NT2/D1 (cell line): ENCODE measurements around the gene LIN28B.
"Not testable (repeated sequence)": the region's sequence is repeated elsewhere in the genome, so short reads cannot be mapped to it uniquely, and the experiment has no call there.

ENCODE experiments used
- DNase-seq: peaks from one replicate; pipeline ENCODE4 v3.0.0-alpha.2; 2011; ENCODE audit warnings: low read depth, low spot score
- H3K27me3 ChIP-seq: 2 replicates; pipeline ENCODE4 v1.6.0; 2011; ENCODE audit warnings: mild to moderate bottlenecking; ENCODE audit not compliant: insufficient read length, insufficient read depth
- H3K36me3 ChIP-seq: 2 replicates; pipeline ENCODE4 v1.6.1; 2011; ENCODE audit warnings: mild to moderate bottlenecking, low read length, mixed read lengths; ENCODE audit not compliant: insufficient read depth, insufficient read length
- H3K4me1 ChIP-seq: 2 replicates; pipeline ENCODE4 v1.5.1; 2011; ENCODE audit not compliant: insufficient read depth, insufficient read length
- H3K4me3 ChIP-seq: 2 replicates; pipeline ENCODE4 v1.5.1; 2011; ENCODE audit warnings: low read depth; ENCODE audit not compliant: insufficient read length
- H3K9ac ChIP-seq: 2 replicates; pipeline ENCODE4 v1.6.0; 2011; ENCODE audit warnings: low read depth; ENCODE audit not compliant: insufficient read length
- H3K9me3 ChIP-seq: 2 replicates; pipeline ENCODE4 v1.5.1; 2011; ENCODE audit warnings: mild to moderate bottlenecking, low read length; ENCODE audit not compliant: insufficient read depth
- SUZ12 ChIP-seq: IDR thresholded peaks from 2 replicates; pipeline ENCODE4 v1.6.1; 2011; ENCODE audit not compliant: insufficient read length, insufficient read depth; ENCODE audit errors: extremely low read depth
- YY1 ChIP-seq: IDR thresholded peaks from 2 replicates; pipeline ENCODE4 v1.6.1; 2011; ENCODE audit not compliant: insufficient read length, insufficient read depth
- ZNF274 ChIP-seq: IDR thresholded peaks from 2 replicates; pipeline ENCODE4 v1.6.1; 2011; ENCODE audit warnings: mild to moderate bottlenecking, low read depth, low read length

The LIN28B gene

GRCh38 chr6:104995989-104996617 is 39.2 kb downstream of the LIN28B start:
- Histone ChIP-seq H3K9ac (no peak overlapping the region), H3K4me3 (no peak overlapping the region), H3K4me1 (no peaks in the 10 kb centered on the region), H3K27me3 (no peaks in the 10 kb centered on the region), H3K9me3 (no peaks in the 10 kb centered on the region; the same call in 1 of the 2 replicates), H3K36me3 (peaks cover 6% of the 10 kb centered on the region)
- TF ChIP-seq ZNF274 (no peak), SUZ12 (no peak), YY1 (no peak)
- no peak for DNase-seq

GRCh38 chr6:105001063-105001462 is 44.2 kb downstream of the LIN28B start:
- TF ChIP-seq YY1 (no peak), ZNF274 (no peak)
- no peak for DNase-seq
- Histone ChIP-seq H3K4me1 (no peaks in the 10 kb centered on the region), H3K36me3 (no peaks in the 10 kb centered on the region), H3K9me3 (no peaks in the 10 kb centered on the region), H3K4me3 (no peak overlapping the region), H3K9ac (no peak overlapping the region), H3K27me3 (no peaks in the 10 kb centered on the region)

GRCh38 chr6:105001906-105002305 is 45.0 kb downstream of the LIN28B start:
- no peaks in the 10 kb centered on the region for H3K36me3 ChIP-seq
- H3K4me1 ChIP-seq, result no peaks in the 10 kb centered on the region
- no peak overlapping the region for H3K9ac ChIP-seq
- H3K9me3 ChIP-seq, result no peaks in the 10 kb centered on the region
- H3K27me3 ChIP-seq, result no peaks in the 10 kb centered on the region
- DNase-seq, result no peak
- TF ChIP-seq SUZ12, result no peak
- no peak for TF ChIP-seq YY1
- no peak for TF ChIP-seq ZNF274
- H3K4me3 ChIP-seq, result no peak overlapping the region

- Histone ChIP-seq H3K4me1 (no peaks in the 10 kb centered on the region), H3K9ac (no peak overlapping the region), H3K4me3 (no peak overlapping the region), H3K27me3 (no peaks in the 10 kb centered on the region), H3K36me3 (no peaks in the 10 kb centered on the region), H3K9me3 (no peaks in the 10 kb centered on the region)
- DNase-seq, result no peak
- no peak for TF ChIP-seq ZNF274
- TF ChIP-seq YY1, result no peak
- no peak for TF ChIP-seq SUZ12
These were observed 48.5 kb downstream of the LIN28B start for GRCh38 chr6:105005451-105005850.

- not testable (repeated sequence) for H3K9ac ChIP-seq, H3K4me3 ChIP-seq, DNase-seq, H3K4me1 ChIP-seq, H3K9me3 ChIP-seq, H3K36me3 ChIP-seq, H3K27me3 ChIP-seq
These were observed 56.6 kb downstream of the LIN28B start for GRCh38 chr6:105013459-105013858.

- no peak for DNase-seq
- H3K27me3 ChIP-seq, result no peaks in the 10 kb centered on the region
- no peaks in the 10 kb centered on the region for H3K4me1 ChIP-seq
- no peaks in the 10 kb centered on the region for H3K9me3 ChIP-seq
- TF ChIP-seq YY1, result no peak
- no peak for TF ChIP-seq ZNF274
- no peak for TF ChIP-seq SUZ12
- H3K9ac ChIP-seq, result no peak overlapping the region
- no peaks in the 10 kb centered on the region for H3K36me3 ChIP-seq
- no peak overlapping the region for H3K4me3 ChIP-seq
These were observed 57.5 kb downstream of the LIN28B start for GRCh38 chr6:105014448-105014847.

GRCh38 chr6:105014954-105015353 is 58.0 kb downstream of the LIN28B start:
- no peak overlapping the region for H3K9ac ChIP-seq
- no peaks in the 10 kb centered on the region for H3K27me3 ChIP-seq
- TF ChIP-seq SUZ12, result no peak
- no peak for TF ChIP-seq YY1
- TF ChIP-seq ZNF274, result no peak
- H3K4me1 ChIP-seq, result no peaks in the 10 kb centered on the region
- no peaks in the 10 kb centered on the region for H3K9me3 ChIP-seq
- no peak for DNase-seq
- H3K4me3 ChIP-seq, result no peak overlapping the region
- H3K36me3 ChIP-seq, result no peaks in the 10 kb centered on the region

- H3K27me3 ChIP-seq, result no peaks in the 10 kb centered on the region
- TF ChIP-seq YY1 (no peak), ZNF274 (no peak), SUZ12 (no peak)
- DNase-seq, result no peak
- H3K4me1 ChIP-seq, result no peaks in the 10 kb centered on the region
- no peaks in the 10 kb centered on the region for H3K9me3 ChIP-seq
- H3K9ac ChIP-seq, result no peak overlapping the region
- H3K36me3 ChIP-seq, result no peaks in the 10 kb centered on the region
- H3K4me3 ChIP-seq, result no peak overlapping the region
These were observed 58.6 kb downstream of the LIN28B start for GRCh38 chr6:105015482-105015881.
